IPS-18c (cell line): Measurements from ENCODE around the gene CD81.

Experiments used
- H3K4me3 ChIP-seq: 2 replicates; pipeline ENCODE4 v1.7.0; 2013; ENCODE audit warnings: low read depth, mild to moderate bottlenecking, low read length, moderate library complexity; ENCODE audit not compliant: insufficient read depth
- H3K9me3 ChIP-seq: one replicate; pipeline ENCODE4 v1.6.1; 2013; ENCODE audit warnings: mild to moderate bottlenecking, low read length, moderate library complexity; ENCODE audit not compliant: control insufficient read depth, insufficient read depth

Gene CD81

DNA sequence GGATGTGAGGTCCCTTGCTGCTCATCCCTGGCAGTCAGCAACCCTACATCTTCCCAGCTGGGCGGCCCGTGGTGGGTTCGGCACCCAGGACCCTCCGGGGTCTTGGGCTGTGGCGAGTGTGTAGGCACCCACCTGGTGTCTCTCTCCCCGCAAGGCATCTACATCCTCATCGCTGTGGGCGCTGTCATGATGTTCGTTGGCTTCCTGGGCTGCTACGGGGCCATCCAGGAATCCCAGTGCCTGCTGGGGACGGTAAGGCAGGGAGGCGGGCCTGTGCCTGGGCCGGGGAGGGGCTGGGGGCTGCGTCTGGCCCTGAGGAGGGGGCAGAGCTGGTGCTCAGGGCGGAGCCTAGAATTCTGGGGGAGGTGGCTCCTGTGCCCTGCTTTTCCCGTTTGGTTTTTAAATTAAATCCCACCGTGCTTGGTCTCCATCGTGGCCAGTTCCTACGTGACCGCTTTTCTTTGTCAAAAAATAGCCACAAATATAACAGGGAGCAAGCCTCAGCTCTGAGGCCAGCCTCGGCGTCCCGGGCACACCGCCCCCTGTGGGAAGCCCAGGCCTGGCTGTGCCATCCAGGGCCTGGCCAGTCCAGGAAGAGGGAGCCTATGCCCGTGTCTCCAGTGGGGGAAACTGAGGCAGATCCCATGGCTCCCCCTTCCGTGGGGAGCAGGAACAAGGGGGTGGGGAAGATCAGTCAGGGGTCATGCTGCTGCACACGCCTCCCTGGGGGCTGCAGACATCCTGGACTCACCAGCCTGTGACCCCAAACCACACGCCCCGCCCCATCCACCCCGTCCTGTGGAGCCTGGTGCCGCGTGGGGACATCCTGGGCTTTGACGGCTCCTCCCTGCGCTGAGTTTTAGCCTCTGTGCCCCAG lies 17.1 kb downstream of the CD81 start:
- H3K4me3 ChIP-seq = no peak overlapping the region

DNA sequence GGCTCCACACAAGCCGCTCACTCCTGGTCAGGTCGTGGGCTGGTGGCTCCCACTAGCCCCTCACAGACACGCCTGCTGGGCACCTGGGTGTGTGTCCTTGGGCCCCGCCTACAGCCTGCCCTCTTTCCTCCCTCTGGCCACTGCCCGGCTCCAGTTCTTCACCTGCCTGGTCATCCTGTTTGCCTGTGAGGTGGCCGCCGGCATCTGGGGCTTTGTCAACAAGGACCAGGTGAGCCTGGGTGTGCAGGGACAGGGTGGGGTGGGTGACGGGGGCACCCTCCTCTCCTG lies 17.7 kb downstream of the CD81 start:
- no peak overlapping the region for H3K4me3 ChIP-seq
- no peaks in the 10 kb centered on the region for H3K9me3 ChIP-seq

More for the DNA sequence above, 17.1 kb downstream of the CD81 start:
- no peaks in the 10 kb centered on the region for H3K9me3 ChIP-seq

DNA sequence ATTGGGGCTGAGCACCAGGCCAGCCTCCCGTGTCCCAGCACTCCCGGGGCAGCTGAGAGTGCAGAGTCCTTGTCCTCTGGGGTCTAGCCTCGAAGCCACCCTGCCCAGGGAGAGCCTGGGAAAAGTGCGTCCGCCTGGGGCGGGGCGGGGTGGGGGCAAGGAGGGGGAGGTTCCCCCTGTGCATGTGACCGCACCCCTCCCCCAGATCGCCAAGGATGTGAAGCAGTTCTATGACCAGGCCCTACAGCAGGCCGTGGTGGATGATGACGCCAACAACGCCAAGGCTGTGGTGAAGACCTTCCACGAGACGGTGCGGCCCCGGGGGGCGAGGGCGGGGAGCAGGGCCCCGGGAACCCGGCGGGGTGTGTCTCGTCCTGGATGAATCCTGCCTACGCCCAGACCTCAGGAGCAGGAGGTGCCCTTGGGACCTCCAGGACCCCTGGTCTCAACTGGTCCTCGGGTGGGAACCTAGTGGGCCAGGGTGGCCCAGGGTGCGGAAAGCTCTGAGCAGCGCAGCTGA lies 18.2 kb downstream of the CD81 start:
- Histone ChIP-seq H3K4me3 (no peak overlapping the region), H3K9me3 (no peaks in the 10 kb centered on the region)

DNA sequence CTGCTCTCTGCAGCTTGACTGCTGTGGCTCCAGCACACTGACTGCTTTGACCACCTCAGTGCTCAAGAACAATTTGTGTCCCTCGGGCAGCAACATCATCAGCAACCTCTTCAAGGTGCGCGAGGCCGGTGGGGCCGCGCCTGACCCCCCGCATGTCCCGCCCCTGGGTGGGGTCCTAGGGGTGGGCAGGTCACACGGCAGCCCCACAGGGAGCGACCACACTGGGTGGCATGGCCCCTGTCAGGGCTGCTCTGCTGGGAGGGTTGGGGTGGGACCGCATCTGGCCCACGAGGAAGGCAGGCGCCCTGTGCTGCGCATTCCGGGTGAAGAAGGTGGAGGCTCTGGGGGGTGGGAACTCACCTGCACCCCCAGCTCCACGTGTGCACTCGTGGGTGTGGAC lies 18.7 kb downstream of the CD81 start:
- Histone ChIP-seq H3K9me3 (no peaks in the 10 kb centered on the region), H3K4me3 (no peak overlapping the region)

DNA sequence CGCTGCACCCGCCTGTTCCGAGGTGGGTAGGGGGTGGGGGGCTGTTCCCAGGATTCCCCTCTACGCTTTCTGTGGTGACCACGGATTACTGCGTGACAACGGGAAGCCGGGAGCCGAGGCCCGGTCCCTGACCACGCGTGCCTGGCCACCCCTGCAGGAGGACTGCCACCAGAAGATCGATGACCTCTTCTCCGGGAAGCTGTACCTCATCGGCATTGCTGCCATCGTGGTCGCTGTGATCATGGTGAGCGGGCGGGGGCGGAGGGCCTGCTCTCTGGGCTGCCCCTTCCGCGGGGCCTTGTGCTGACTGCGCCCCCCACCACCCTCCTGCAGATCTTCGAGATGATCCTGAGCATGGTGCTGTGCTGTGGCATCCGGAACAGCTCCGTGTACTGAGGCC lies 19.4 kb downstream of the CD81 start:
- no peak overlapping the region for H3K4me3 ChIP-seq

DNA sequence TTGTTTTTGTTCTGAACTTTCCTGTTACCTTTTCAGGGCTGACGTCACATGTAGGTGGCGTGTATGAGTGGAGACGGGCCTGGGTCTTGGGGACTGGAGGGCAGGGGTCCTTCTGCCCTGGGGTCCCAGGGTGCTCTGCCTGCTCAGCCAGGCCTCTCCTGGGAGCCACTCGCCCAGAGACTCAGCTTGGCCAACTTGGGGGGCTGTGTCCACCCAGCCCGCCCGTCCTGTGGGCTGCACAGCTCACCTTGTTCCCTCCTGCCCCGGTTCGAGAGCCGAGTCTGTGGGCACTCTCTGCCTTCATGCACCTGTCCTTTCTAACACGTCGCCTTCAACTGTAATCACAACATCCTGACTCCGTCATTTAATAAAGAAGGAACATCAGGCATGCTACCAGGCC lies 19.9 kb downstream of the CD81 start:
- Histone ChIP-seq H3K4me3 (no peak overlapping the region), H3K9me3 (no peaks in the 10 kb centered on the region)

More for the DNA sequence above, 19.4 kb downstream of the CD81 start:
- H3K9me3 ChIP-seq = no peaks in the 10 kb centered on the region

DNA sequence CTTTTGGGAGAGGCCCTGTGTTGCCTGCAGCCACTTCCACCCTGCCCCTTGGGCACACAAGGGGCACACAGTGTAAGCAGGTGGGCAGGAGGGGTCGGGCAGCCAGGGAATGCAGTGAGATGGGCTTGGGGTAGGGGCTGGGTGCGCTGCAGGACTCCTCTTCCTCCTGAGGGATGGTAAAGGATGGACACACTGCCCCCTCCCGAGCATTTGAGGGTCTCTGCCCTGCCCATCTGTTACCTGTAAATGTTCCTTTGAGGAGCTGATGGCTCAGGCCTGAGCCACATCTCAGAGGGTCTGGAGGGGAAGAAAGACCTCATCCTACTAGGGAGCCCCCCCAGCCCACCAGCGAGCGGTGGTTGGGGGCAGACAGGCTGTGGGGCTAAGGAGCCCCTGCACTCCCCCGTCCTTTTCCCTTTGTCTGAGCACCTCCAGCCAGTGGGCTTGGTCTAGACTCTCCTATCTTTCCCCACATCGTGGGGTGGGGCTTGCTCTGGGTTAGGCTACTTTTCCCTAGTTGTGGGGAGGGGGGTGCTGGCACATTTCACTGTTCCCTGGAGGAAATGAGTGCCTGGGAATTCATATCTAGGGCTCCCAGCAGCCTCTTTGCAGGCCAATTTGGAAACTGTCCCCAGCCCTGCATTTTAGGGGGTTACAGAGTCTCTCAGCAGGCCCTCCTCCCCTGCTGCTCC lies 21.7 kb downstream of the CD81 start:
- H3K9me3 ChIP-seq = no peaks in the 10 kb centered on the region
- H3K4me3 ChIP-seq = no peak overlapping the region; the same call in 1 of the 2 replicates

DNA sequence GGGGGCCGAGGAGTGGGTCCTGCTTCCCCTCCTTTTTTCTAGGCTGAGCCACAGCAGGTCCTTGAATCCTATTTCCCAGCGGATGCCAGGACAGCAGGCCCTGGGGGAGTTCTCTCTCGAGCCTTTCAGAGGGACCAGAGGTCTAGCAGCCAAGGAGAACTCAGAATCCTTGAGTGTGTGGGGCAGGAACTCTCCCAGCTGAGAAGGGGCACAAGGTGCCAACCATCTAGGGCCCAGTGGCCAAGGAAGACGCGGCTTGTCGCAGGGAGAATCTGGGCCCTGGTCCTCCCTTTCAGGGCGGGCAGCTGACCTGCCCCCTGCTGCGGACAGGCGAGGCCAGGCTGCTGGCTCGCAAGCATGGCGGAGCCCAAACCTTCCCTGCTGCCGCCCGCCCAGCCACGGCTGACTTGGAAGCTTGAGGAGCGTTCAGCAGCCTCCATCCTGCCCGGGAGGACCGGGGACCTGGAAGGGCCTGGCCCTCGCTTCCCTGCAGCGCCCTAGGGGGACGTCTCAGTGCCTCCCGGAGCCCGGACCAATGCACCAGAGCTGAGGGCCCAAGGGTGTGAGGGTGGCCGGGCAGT lies 22.5 kb downstream of the CD81 start:
- Histone ChIP-seq H3K4me3 (peak overlapping the region; percentile 83), H3K9me3 (no peaks in the 10 kb centered on the region)

DNA sequence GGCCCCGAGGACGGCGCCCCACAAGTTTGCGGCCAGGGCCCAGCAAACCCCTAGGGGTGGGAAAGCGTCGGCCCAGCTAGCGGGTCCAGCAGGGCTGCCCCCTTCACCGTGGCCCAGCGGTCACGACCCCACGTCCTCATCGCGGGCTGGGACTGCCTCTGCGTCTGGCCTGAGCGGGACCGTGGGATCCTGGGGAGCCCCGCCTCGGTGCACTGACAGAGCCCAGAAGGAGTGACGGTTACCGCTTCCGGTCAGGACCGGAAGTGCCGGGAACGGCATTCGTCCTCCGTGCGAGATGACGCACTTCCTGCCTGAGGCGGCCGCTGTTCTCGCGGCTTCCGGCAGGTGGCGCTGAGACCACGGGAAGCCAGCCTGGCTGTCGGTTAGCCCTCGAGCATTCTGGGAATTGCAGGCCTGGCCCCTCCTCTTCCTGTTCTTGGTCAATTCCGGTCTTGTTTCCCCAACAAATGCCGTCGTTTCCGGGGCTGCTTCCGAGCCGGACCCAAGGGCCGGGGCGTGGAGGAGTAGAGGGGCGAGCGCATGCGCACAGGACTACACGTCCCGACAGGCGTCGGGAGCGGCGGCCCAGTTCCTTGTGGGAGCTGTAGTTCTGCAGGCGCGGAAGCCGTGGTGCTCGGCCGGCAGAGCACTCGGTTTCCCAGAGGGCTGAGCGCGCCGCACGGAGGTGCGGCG lies 23.1 kb downstream of the CD81 start, which contains the start of gene TSSC4:
Gene TSSC4 (plus strand): TSS at position 682 of the 693 bp plus-strand sequence. CDS start 1,884 bp downstream, outside the sequence.
- no peaks in the 10 kb centered on the region for H3K9me3 ChIP-seq
- H3K4me3 ChIP-seq = peak within 1 kb of the TSS; percentile 99

DNA sequence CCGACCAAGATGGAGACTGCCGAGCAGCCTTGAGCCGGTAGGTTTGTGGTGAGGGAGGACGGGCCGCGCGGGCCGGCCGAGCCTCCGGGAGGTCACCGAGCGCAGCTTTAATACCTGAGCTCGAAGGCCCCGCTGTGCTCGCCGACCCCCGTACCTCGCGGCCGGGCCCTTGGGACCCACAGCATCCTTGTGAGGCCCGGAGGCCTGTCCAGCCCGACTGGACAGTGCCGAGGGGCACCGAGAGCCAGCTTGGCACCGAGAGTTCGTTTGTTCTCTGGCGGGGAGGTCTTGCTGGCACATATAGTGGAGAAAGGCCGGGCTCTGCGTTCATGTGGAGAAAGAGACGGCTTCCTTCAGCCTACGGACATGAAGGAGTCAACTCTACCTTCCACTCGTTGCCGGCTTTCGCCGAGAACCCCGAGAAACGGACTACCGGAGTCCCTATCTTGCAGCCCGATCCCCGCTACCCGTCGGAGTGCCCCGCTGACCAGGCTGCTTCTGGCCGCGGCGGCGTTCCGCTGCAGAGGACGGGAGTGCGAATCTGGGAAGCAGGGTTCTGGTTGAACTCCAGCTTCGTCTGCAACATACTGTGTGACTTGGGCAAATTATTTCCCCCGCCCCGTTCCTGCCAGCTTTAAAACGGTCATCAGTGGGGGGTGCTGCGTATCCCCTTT lies 23.8 kb downstream of the CD81 start:
- no peaks in the 10 kb centered on the region for H3K9me3 ChIP-seq

DNA sequence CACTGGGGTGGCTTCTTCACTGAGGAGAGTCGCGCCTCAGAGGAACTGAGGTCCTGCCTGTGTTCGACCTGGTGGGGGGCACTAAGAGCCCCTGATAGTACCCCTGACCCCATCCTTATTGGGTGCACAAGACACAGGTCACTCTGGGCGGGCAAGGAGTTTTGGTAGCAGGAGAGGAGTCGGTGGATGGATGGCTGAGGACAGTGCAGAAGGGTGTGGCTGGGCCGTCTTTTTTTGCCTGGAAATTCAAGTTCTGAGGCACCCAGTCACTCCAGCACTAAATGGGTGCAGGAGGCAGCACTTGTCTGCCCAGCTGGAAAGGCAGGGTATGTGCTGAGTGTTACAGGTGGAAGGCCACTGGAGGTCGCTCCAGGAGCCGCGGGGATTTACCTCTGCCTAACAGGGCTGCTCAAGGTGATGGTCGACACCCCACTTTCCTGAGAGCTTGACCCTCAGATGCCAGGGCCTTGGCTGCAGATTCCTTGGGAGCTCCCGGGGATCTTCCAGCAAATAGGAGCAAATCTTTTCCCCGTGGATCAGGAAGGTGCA lies 24.4 kb downstream of the CD81 start:
- Histone ChIP-seq H3K4me3 (peak overlapping the region; percentile 99), H3K9me3 (no peaks in the 10 kb centered on the region)

More for the DNA sequence above, 23.8 kb downstream of the CD81 start:
- H3K4me3 ChIP-seq = peak overlapping the region; percentile 99

DNA sequence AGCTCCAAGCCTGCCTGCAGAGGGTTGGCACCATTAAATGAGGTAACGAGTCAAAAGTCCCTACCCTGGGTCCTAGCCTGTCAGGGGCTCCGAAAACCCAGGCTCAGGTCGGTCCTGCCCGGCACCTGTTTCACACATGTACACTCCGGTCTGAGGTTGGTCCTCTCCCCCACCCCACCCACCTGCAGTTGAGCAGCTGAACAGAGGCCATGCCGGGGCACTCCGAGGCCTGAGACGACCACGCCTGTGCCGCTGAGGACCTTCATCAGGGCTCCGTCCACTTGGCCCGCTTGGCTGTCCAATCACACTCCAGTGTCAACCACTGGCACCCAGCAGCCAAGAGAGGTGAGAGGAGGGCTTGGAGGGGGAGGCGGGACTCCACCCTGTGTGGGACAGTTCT lies 25.0 kb downstream of the CD81 start:
- no peak overlapping the region for H3K4me3 ChIP-seq
- no peaks in the 10 kb centered on the region for H3K9me3 ChIP-seq

DNA sequence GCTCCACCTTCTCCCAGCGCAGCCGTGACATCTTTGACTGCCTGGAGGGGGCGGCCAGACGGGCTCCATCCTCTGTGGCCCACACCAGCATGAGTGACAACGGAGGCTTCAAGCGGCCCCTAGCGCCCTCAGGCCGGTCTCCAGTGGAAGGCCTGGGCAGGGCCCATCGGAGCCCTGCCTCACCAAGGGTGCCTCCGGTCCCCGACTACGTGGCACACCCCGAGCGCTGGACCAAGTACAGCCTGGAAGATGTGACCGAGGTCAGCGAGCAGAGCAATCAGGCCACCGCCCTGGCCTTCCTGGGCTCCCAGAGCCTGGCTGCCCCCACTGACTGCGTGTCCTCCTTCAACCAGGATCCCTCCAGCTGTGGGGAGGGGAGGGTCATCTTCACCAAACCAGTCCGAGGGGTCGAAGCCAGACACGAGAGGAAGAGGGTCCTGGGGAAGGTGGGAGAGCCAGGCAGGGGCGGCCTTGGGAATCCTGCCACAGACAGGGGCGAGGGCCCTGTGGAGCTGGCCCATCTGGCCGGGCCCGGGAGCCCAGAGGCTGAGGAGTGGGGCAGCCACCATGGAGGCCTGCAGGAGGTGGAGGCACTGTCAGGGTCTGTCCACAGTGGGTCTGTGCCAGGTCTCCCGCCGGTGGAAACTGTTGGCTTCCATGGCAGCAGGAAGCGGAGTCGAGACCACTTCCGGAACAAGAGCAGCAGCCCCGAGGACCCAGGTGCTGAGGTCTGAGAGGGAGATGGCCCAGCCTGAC lies 26.0 kb downstream of the CD81 start:
- Histone ChIP-seq H3K9me3 (no peaks in the 10 kb centered on the region), H3K4me3 (no peak overlapping the region)

DNA sequence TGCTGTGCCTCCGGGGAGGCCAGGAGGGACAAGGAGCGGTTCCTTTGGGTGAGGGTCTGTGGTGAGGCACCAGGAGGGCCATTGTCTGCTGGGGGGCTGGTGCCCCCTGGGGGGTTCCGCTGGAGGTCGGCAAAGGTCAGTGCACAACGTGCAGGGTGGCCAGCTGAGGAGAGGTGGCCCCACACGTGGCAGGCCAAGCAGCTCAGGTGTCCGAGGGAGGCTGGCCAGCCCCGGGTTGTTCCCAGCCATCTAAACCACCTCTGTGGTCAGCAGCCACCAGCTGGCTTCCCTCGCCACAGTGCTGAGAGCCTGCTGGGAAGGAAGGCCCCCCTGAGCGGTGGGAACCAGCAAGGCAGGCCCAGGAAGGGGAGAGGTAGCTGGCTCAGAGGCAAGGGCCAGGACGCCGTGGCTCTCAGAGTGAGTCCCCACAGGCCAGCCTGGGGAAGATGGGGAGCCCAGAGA lies 27.7 kb downstream of the CD81 start:
- Histone ChIP-seq H3K9me3 (no peaks in the 10 kb centered on the region), H3K4me3 (no peak overlapping the region)

DNA sequence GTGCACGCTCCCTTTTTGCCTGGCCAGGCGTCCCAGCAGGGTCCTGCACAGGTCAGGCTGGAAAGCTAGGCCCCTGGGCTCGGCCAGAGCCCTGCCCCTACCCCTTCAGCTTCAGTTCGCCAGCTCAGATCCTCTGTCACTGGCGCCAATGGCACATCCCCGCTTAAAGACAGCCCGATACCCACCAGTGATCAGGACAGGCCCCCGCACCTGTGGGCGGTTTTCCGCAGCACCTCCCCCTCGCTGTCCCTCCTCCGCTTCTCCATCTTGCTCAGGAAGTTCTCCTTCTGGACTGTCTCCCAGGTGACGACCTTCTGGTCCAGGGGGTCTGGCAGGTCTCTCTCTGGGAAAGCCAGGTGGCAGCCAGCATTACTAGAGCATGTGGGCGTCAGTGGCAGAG lies 29.3 kb downstream of the CD81 start:
- H3K9me3 ChIP-seq = no peaks in the 10 kb centered on the region

DNA sequence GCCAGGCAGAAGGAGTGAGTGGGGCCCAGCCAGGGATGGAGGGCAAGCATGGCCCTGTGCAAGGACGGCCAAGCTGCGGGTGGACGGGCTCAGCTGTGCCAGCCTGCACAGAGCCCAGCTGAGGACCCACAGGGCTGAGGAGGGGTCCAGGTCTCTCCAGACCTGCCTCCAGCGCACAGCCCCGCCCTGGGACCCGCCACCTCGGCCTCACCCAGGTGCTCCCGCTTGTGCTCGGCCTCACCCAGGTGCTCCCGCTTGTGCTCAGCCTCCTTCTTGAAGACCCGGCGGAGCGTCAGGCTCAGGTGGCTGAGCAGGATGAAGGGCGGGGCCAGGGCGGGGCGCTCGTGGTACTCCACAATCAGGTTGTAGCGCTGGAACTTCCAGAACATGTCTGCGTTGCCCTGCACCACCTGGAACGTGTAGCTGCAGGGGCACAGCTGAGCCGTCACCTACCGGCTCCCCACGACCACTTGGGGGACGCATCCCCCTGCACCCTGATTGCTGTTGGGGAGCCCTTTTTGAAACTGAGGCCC lies 29.8 kb downstream of the CD81 start:
- Histone ChIP-seq H3K4me3 (no peak overlapping the region), H3K9me3 (no peaks in the 10 kb centered on the region)

More for the DNA sequence above, 29.3 kb downstream of the CD81 start:
- H3K4me3 ChIP-seq = no peak overlapping the region
